SU-DHL-6 (cell line): Measurements from ENCODE around the gene ABL2.
A peak's percentile ranks its signal among the peaks of the same experiment; 100 is the strongest.

Source experiments
- H2AFZ ChIP-seq: fragments of 200-600 bp; sonication (generic); 2 replicates; pipeline ENCODE4 v1.6.1; 2014; ENCODE audit warnings: low read depth, mild to moderate bottlenecking, moderate library complexity, mixed read lengths, antibody characterized with exemption, low read length; ENCODE audit not compliant: severe bottlenecking
- H3F3A ChIP-seq: fragments of 200-600 bp; shearing (Covaris generic); 2 replicates; pipeline ENCODE4 v1.6.0; 2016; ENCODE audit warnings: antibody characterized with exemption, mild to moderate bottlenecking; ENCODE audit not compliant: insufficient read depth
- H3K27ac ChIP-seq: fragments of 200-600 bp; sonication (generic); 2 replicates; pipeline ENCODE4 v1.5.1; 2016; ENCODE audit warnings: low read depth, mild to moderate bottlenecking, low read length, moderate library complexity, mixed read lengths
- H3K27me3 ChIP-seq: fragments of 200-600 bp; sonication (generic), shearing (Covaris generic); 2 replicates; pipeline ENCODE4 v1.6.0; 2014; ENCODE audit warnings: mild to moderate bottlenecking, low read length
- H3K36me3 ChIP-seq: fragments of 200-600 bp; sonication (generic); 2 replicates; pipeline ENCODE4 v1.6.1; 2014; ENCODE audit warnings: mild to moderate bottlenecking, low read length, mixed read lengths
- H3K4me2 ChIP-seq: fragments of 300-600, 200-600 bp; shearing (Covaris generic), sonication (generic); 2 replicates; pipeline ENCODE4 v1.6.0; 2014; ENCODE audit warnings: low read length, low read depth, mild to moderate bottlenecking; ENCODE audit not compliant: poor library complexity, severe bottlenecking
- H3K4me3 ChIP-seq: fragments of 200-600 bp; sonication (generic); 2 replicates; pipeline ENCODE4 v1.5.1; 2014; ENCODE audit warnings: antibody characterized with exemption, low read length, mild to moderate bottlenecking, mixed read lengths; ENCODE audit not compliant: insufficient read depth, poor library complexity, severe bottlenecking
- H3K79me2 ChIP-seq: fragments of 200-600 bp; sonication (generic); 2 replicates; pipeline ENCODE4 v1.6.1; 2014; ENCODE audit warnings: mild to moderate bottlenecking, low read length, moderate library complexity; ENCODE audit not compliant: insufficient read depth
- H3K9ac ChIP-seq: fragments of 200-600 bp; sonication (generic); 2 replicates; pipeline ENCODE4 v1.7.0; 2014; ENCODE audit warnings: mild to moderate bottlenecking, low read length
- H3K9me2 ChIP-seq: fragments of 200-600 bp; sonication (generic); replicated peaks from 2 replicates; pipeline ENCODE4 v1.6.1; 2014; ENCODE audit warnings: low read length; ENCODE audit not compliant: insufficient read depth
- H3K9me3 ChIP-seq: fragments of 200-600 bp; sonication (generic); 2 replicates; pipeline ENCODE4 v1.6.1; 2014; ENCODE audit warnings: low read length, mixed read lengths; ENCODE audit not compliant: insufficient read depth
- H4K20me1 ChIP-seq: fragments of 200-600 bp; sonication (generic); 2 replicates; pipeline ENCODE4 v1.6.1; 2014; ENCODE audit warnings: low read depth, mild to moderate bottlenecking, antibody characterized with exemption, low read length, moderate library complexity, mixed read lengths
- CTCF ChIP-seq: fragments of 200-600 bp; sonication (generic); IDR thresholded peaks from one replicate; pipeline ENCODE4 v1.5.1; 2017; ENCODE audit warnings: antibody characterized with exemption, mild to moderate bottlenecking, low read length, moderate library complexity; ENCODE audit not compliant: insufficient read depth, poor library complexity, severe bottlenecking
- EZH2phosphoT487 ChIP-seq: fragments of 200-600 bp; sonication (generic), shearing (Covaris generic); conservative IDR thresholded peaks from 2 replicates; pipeline ENCODE4 v1.6.1; 2018; ENCODE audit warnings: mild to moderate bottlenecking, antibody characterized with exemption, low read length, moderate library complexity, mixed read lengths

ABL2 gene

GRCh38 chr1:179231923-179232322 is 2.4 kb upstream of the ABL2 start:
- peaks cover 5% of the 10 kb centered on the region for H3K79me2 ChIP-seq
- no peak overlapping the region for H3K27ac ChIP-seq
- H3K4me2 ChIP-seq = no peak overlapping the region
- H3F3A ChIP-seq = peaks cover 7% of the 10 kb centered on the region; the same call in 1 of the 2 replicates
- H3K4me3 ChIP-seq = no peak overlapping the region
- H2AFZ ChIP-seq = no peak overlapping the region
- H3K9me2 ChIP-seq = no peaks in the 10 kb centered on the region
- no peaks in the 10 kb centered on the region for H4K20me1 ChIP-seq
- H3K36me3 ChIP-seq = no peaks in the 10 kb centered on the region
- H3K9me3 ChIP-seq = no peaks in the 10 kb centered on the region
- TF ChIP-seq CTCF (no peak), EZH2phosphoT487 (no peak)
- no peaks in the 10 kb centered on the region for H3K27me3 ChIP-seq
- no peak overlapping the region for H3K9ac ChIP-seq

- Histone ChIP-seq H2AFZ (no peak overlapping the region), H3K27me3 (no peaks in the 10 kb centered on the region), H3F3A (peaks cover 7% of the 10 kb centered on the region; the same call in 1 of the 2 replicates), H3K9me3 (no peaks in the 10 kb centered on the region), H3K9me2 (no peaks in the 10 kb centered on the region), H3K27ac (no peak overlapping the region), H3K36me3 (no peaks in the 10 kb centered on the region), H3K4me2 (no peak overlapping the region), H3K4me3 (no peak overlapping the region), H3K9ac (no peak overlapping the region), H4K20me1 (no peaks in the 10 kb centered on the region), H3K79me2 (peaks cover 5% of the 10 kb centered on the region)
- no peak for TF ChIP-seq CTCF
- TF ChIP-seq EZH2phosphoT487 = no peak
Observed at GRCh38 chr1:179230721-179231120, 1.2 kb upstream of the ABL2 start.

- Histone ChIP-seq H3K27me3 (no peaks in the 10 kb centered on the region), H3K36me3 (no peaks in the 10 kb centered on the region), H3K79me2 (peaks cover 8% of the 10 kb centered on the region), H3K4me2 (peak overlapping the region; percentile 65), H2AFZ (peak overlapping the region; percentile 98), H3K9ac (peak overlapping the region; percentile 91), H3K4me3 (peak overlapping the region; percentile 71), H3K9me2 (no peaks in the 10 kb centered on the region), H3K27ac (no peak overlapping the region), H4K20me1 (no peaks in the 10 kb centered on the region), H3F3A (peaks cover 7% of the 10 kb centered on the region; the same call in 1 of the 2 replicates), H3K9me3 (no peaks in the 10 kb centered on the region)
- TF ChIP-seq CTCF (no peak), EZH2phosphoT487 (no peak)
Observed at GRCh38 chr1:179230251-179230650, 774 bp upstream of the ABL2 start.
